Natural killer cell (primary cell): ENCODE measurements around the gene GMPR2. TPM values are rescaled to one million over a fixed set of nuclear protein-coding genes. Genes with fewer than 3 reads are reported as not detected.

Experiments
- ATAC-seq, 3 donors: fragments of 150-1000 bp in 2 of 3; fragments of 200-7000 bp in 1 of 3; cut with Tn5 transposase; 1 replicate in 1 of 3; 2 replicates in 2 of 3; pipeline ENCODE4 v1.10.0; 2021; ENCODE audit warnings: mild to moderate bottlenecking in 2 of 3, moderate library complexity in 2 of 3
- DNase-seq, 2 donors: peaks; one replicate each; pipeline versions ENCODE4 v3.0.0 to v3.0.0-alpha.2; 2013 to 2021; ENCODE audit warnings: mixed read lengths in 1 of 2
- H3K27ac ChIP-seq: one replicate; pipeline ENCODE4 v1.5.1; 2013; ENCODE audit warnings: mild to moderate bottlenecking, low read length
- H3K27me3 ChIP-seq: one replicate; pipeline ENCODE4 v1.6.1; 2013; ENCODE audit warnings: low read length; ENCODE audit not compliant: control insufficient read depth, insufficient read depth
- H3K36me3 ChIP-seq: one replicate; pipeline ENCODE4 v1.6.1; 2013; ENCODE audit warnings: low read length; ENCODE audit not compliant: control insufficient read depth, insufficient read depth
- H3K4me1 ChIP-seq: one replicate; pipeline ENCODE4 v1.6.1; 2013; ENCODE audit warnings: low read length; ENCODE audit not compliant: control insufficient read depth, insufficient read depth
- H3K4me3 ChIP-seq: one replicate; pipeline ENCODE4 v1.5.1; 2013; ENCODE audit warnings: low read length
- H3K9me3 ChIP-seq: one replicate; pipeline ENCODE4 v1.6.1; 2013; ENCODE audit warnings: low read length; ENCODE audit not compliant: control insufficient read depth, insufficient read depth
- H3K27ac Mint-ChIP-seq, 2 donors: one replicate each; pipeline ENCODE4 v1.8.0; 2022; ENCODE audit warnings: mild to moderate bottlenecking in 2 of 2, mixed read lengths in 2 of 2, moderate library complexity in 1 of 2
- H3K27me3 Mint-ChIP-seq, 2 donors: one replicate each; pipeline ENCODE4 v1.8.0; 2022; ENCODE audit warnings: low read depth in 2 of 2, mixed read lengths in 2 of 2
- H3K36me3 Mint-ChIP-seq: one replicate; pipeline ENCODE4 v1.8.0; 2022; ENCODE audit warnings: mixed read lengths
- H3K4me1 Mint-ChIP-seq, 2 donors: one replicate each; pipeline ENCODE4 v1.8.0; 2022; ENCODE audit warnings: mixed read lengths in 2 of 2
- H3K4me3 Mint-ChIP-seq: one replicate; pipeline ENCODE4 v1.8.0; 2022; ENCODE audit warnings: mild to moderate bottlenecking, moderate library complexity, mixed read lengths
- H3K9me3 Mint-ChIP-seq, 2 donors: one replicate each; pipeline ENCODE4 v1.8.0; 2022; ENCODE audit warnings: mixed read lengths in 2 of 2
- CTCF ChIP-seq: fragments of 200-600 bp; IDR thresholded peaks from one replicate; pipeline ENCODE4 v1.8.0; 2022; ENCODE audit warnings: antibody characterized with exemption
- WGBS: methylation state at CpG from one replicate; pipeline ENCODE4 v1.1.7; 2013; ENCODE audit warnings: missing lambda C conversion rate; ENCODE audit not compliant: insufficient coverage; 5-methylcytosine and 5-hydroxymethylcytosine counted together
- intact Hi-C: fragments of 100-400 bp; cut with micrococcal nuclease; formaldehyde crosslinking; loops from one replicate; pipeline ENCODE4 v1.14.2; 2022
- total RNA-seq, 4 donors: library from RNA; stranded (reverse); fragments of 120-200 nt in 1 of 4; gene quantifications; one replicate each; pipeline versions ENCODE4 v1.2.3 to v1.2.4, GENCODE V29; 2013 to 2022

Gene GMPR2
- total RNA-seq, 3 donors from 2014 or later (not counting 1 experiment from before 2014, with no cell fraction given), result 46.5 to 63.3 (median 53.3) TPM

GRCh38 chr14:24283796-24284460 lies 51.2 kb downstream of the GMPR2 start:
- intact Hi-C loops, result no loop called here
- WGBS, result 92% methylated on average over 5 of the region's 5 CpGs
- Mint-ChIP-seq H3K4me1 (peaks cover 11 to 20% of the 10 kb centered on the region in 2 donors), H3K4me3 (no peak overlapping the region), H3K36me3 (no peaks in the 10 kb centered on the region), H3K27me3 (no peaks in the 10 kb centered on the region), H3K27ac (no peak overlapping the region), H3K9me3 (no peaks in the 10 kb centered on the region)
- Histone ChIP-seq H3K9me3 (no peaks in the 10 kb centered on the region), H3K27ac (no peak overlapping the region), H3K4me3 (no peak overlapping the region), H3K4me1 (peaks cover 16% of the 10 kb centered on the region), H3K27me3 (no peaks in the 10 kb centered on the region), H3K36me3 (no peaks in the 10 kb centered on the region)
- ATAC-seq, result no peak
- DNase-seq, result no peak
- TF ChIP-seq CTCF, result no peak

- ATAC-seq, result no peak
Measured at GRCh38 chr14:24284501-24285035, 51.8 kb downstream of the GMPR2 start.

GRCh38 chr14:24285351-24285750 lies 52.6 kb downstream of the GMPR2 start:
- Mint-ChIP-seq H3K36me3 (peaks cover 2% of the 10 kb centered on the region), H3K4me3 (no peak overlapping the region), H3K27me3 (no peaks in the 10 kb centered on the region), H3K27ac (no peak overlapping the region), H3K9me3 (no peaks in the 10 kb centered on the region), H3K4me1 (peaks cover 11 to 12% of the 10 kb centered on the region in 2 donors)
- H3K9me3 ChIP-seq, result no peaks in the 10 kb centered on the region
- ATAC-seq (no peak), DNase-seq (no peak)
- H3K4me1 ChIP-seq, result peaks cover 16% of the 10 kb centered on the region
- peaks cover 9% of the 10 kb centered on the region for H3K36me3 ChIP-seq
- H3K4me3 ChIP-seq, result no peak overlapping the region
- 97% methylated on average over 4 of the region's 4 CpGs for whole genome bisulfite sequencing
- no peak for TF ChIP-seq CTCF
- no peaks in the 10 kb centered on the region for H3K27me3 ChIP-seq
- intact Hi-C loops, result no loop called here
- H3K27ac ChIP-seq, result no peak overlapping the region

More at GRCh38 chr14:24284501-24285035, 51.8 kb downstream of the GMPR2 start:
- Histone ChIP-seq H3K27me3 (no peaks in the 10 kb centered on the region), H3K4me3 (no peak overlapping the region), H3K36me3 (peaks cover 4% of the 10 kb centered on the region), H3K9me3 (no peaks in the 10 kb centered on the region), H3K27ac (no peak overlapping the region), H3K4me1 (peaks cover 15% of the 10 kb centered on the region)
- no peaks in the 10 kb centered on the region for H3K9me3 Mint-ChIP-seq
- no peaks in the 10 kb centered on the region for H3K27me3 Mint-ChIP-seq
- no peaks in the 10 kb centered on the region for H3K36me3 Mint-ChIP-seq
- H3K4me3 Mint-ChIP-seq, result no peak overlapping the region
- 95% methylated on average over 11 of the region's 11 CpGs for WGBS
- DNase-seq, result no peak
- intact Hi-C loops, result no loop called here
- H3K4me1 Mint-ChIP-seq, result peaks cover 11 to 15% of the 10 kb centered on the region in 2 donors
- no peak for TF ChIP-seq CTCF
- H3K27ac Mint-ChIP-seq, result no peak overlapping the region
